H1 (cell line): ENCODE measurements around the gene TPRG1L. TPM values are rescaled to one million over a fixed set of nuclear protein-coding genes. Genes with fewer than 3 reads are reported as not detected.
"Not testable (repeated sequence)": the region's sequence is repeated elsewhere in the genome, so short reads cannot be mapped to it uniquely, and the experiment has no call there.

Experiments
- CTCF ChIA-PET: fragments of 300-600 bp; sonication (Branson Sonifier 250); formaldehyde crosslinking; loops from one replicate; lab custom pipeline; 2021; ENCODE audit not compliant: partially characterized antibody; lab: Charles Lee
- POLR2A ChIA-PET: fragments of 300-600 bp; sonication (Branson Sonifier 250); formaldehyde crosslinking; loops from one replicate; lab custom pipeline; 2021; ENCODE audit warnings: inconsistent platforms; ENCODE audit not compliant: partially characterized antibody; lab: Charles Lee
- DNase-seq, 2 experiments: peaks; one replicate each; pipeline versions ENCODE4 v3.0.0 to v3.0.0-alpha.2; 2010 to 2022; ENCODE audit warnings: low spot score in 2 of 2, low read depth in 1 of 2, mixed read lengths in 1 of 2
- FAIRE-seq: peaks from 2 replicates; lab custom pipeline; 2011; peaks lifted over from hg19 to GRCh38; lab: Jason Lieb, UNC
- H2AFZ ChIP-seq: 2 replicates; pipeline ENCODE4 v1.8.1; 2012; ENCODE audit warnings: low read length, inconsistent platforms
- H2AK5ac ChIP-seq: 2 replicates; pipeline ENCODE4 v1.6.1; 2013; ENCODE audit warnings: low read depth, low read length
- H2BK120ac ChIP-seq: replicated peaks from 2 replicates; pipeline ENCODE3; 2013; ENCODE audit warnings: low read depth, low read length, inconsistent platforms
- H2BK12ac ChIP-seq: 2 replicates; pipeline ENCODE4 v1.6.1; 2013; ENCODE audit warnings: low read depth, low read length
- H2BK15ac ChIP-seq: 2 replicates; pipeline ENCODE4 v1.6.1; 2013; ENCODE audit warnings: low read length
- H2BK20ac ChIP-seq: 2 replicates; pipeline ENCODE4 v1.6.1; 2013; ENCODE audit warnings: low read length
- H2BK5ac ChIP-seq: 2 replicates; pipeline ENCODE4 v1.6.1; 2013; ENCODE audit warnings: low read depth, low read length
- H3K14ac ChIP-seq: 2 replicates; pipeline ENCODE4 v1.6.1; 2013; ENCODE audit warnings: inconsistent platforms; ENCODE audit not compliant: insufficient read length
- H3K18ac ChIP-seq: 2 replicates; pipeline ENCODE4 v1.6.1; 2013; ENCODE audit warnings: low read length; ENCODE audit errors: extremely low read depth
- H3K23ac ChIP-seq: 2 replicates; pipeline ENCODE4 v1.6.1; 2013; ENCODE audit warnings: inconsistent platforms; ENCODE audit not compliant: insufficient read length
- H3K23me2 ChIP-seq: 2 replicates; pipeline ENCODE4 v1.6.1; 2013; ENCODE audit warnings: low read depth, low read length
- H3K27ac ChIP-seq: 2 replicates; pipeline ENCODE4 v1.6.1; 2011; ENCODE audit warnings: low read depth, low read length, inconsistent platforms
- H3K27me3 ChIP-seq, 4 experiments: replicated peaks in 1 of 4; 1 replicate in 1 of 4; 2 replicates in 3 of 4; pipeline versions ENCODE4 v1.6.1 to v1.8.1; 2011 to 2013; ENCODE audit warnings: low read length in 3 of 4, mild to moderate bottlenecking in 3 of 4, inconsistent platforms in 2 of 4, mixed read lengths in 2 of 4, moderate library complexity in 1 of 4; ENCODE audit not compliant: control insufficient read depth in 3 of 4, insufficient read depth in 3 of 4; ENCODE audit errors: extremely low read depth in 1 of 4
- H3K36me3 ChIP-seq, 4 experiments: 2 replicates each; pipeline versions ENCODE4 v1.6.1 to v1.8.1; 2011 to 2013; ENCODE audit warnings: mild to moderate bottlenecking in 4 of 4, low read length in 3 of 4, moderate library complexity in 2 of 4, control low read depth in 1 of 4, inconsistent platforms in 1 of 4; ENCODE audit not compliant: insufficient read depth in 4 of 4, control insufficient read depth in 2 of 4
- H3K4ac ChIP-seq: replicated peaks from 2 replicates; pipeline ENCODE3; 2013; ENCODE audit warnings: low read length, low read depth, mixed read lengths, inconsistent platforms; ENCODE audit not compliant: insufficient read length
- H3K4me1 ChIP-seq, 4 experiments: replicated peaks in 1 of 4; 1 replicate in 1 of 4; 2 replicates in 3 of 4; pipeline versions ENCODE4 v1.6.1 to v1.8.1; 2011 to 2013; ENCODE audit warnings: low read length in 3 of 4, inconsistent platforms in 2 of 4, mixed read lengths in 1 of 4; ENCODE audit not compliant: insufficient read depth in 4 of 4, control insufficient read depth in 3 of 4
- H3K4me2 ChIP-seq, 2 experiments: 2 replicates each; pipeline versions ENCODE4 v1.6.1 to v1.8.1; 2011 to 2013; ENCODE audit warnings: low read depth in 2 of 2, low read length in 2 of 2, control low read depth in 1 of 2, inconsistent platforms in 1 of 2, mild to moderate bottlenecking in 1 of 2; ENCODE audit not compliant: insufficient read depth in 1 of 2
- H3K4me3 ChIP-seq, 4 experiments: fragments of 200-600, 300-600 bp in 1 of 4; sonication (generic), shearing (Covaris generic), sonication (Bioruptor Twin) in 1 of 4; 2 replicates each; pipeline versions ENCODE4 v1.5.1 to v1.8.1; 2011 to 2016; ENCODE audit warnings: low read length in 4 of 4, low read depth in 3 of 4, control low read depth in 2 of 4, inconsistent platforms in 2 of 4, mild to moderate bottlenecking in 2 of 4, mixed read lengths in 1 of 4, moderate library complexity in 1 of 4; ENCODE audit not compliant: insufficient read depth in 2 of 4; ENCODE audit errors: extremely low read depth in 1 of 4
- H3K56ac ChIP-seq: replicated peaks from 2 replicates; pipeline ENCODE3; 2013; ENCODE audit warnings: low read depth, mild to moderate bottlenecking, mixed read lengths, low read length, inconsistent platforms; ENCODE audit not compliant: insufficient read length
- H3K79me1 ChIP-seq: 2 replicates; pipeline ENCODE4 v1.6.1; 2013; ENCODE audit warnings: low read depth, low read length, control low read depth
- H3K79me2 ChIP-seq, 2 experiments: 2 replicates each; pipeline versions ENCODE4 v1.6.1 to v1.8.1; 2012 to 2013; ENCODE audit warnings: low read length in 2 of 2, mild to moderate bottlenecking in 2 of 2, inconsistent platforms in 1 of 2; ENCODE audit not compliant: insufficient read depth in 2 of 2, control insufficient read depth in 1 of 2
- H3K9ac ChIP-seq, 4 experiments: replicated peaks in 1 of 4; 1 replicate in 1 of 4; 2 replicates in 3 of 4; pipeline versions ENCODE4 v1.6.1 to v1.8.1; 2011 to 2013; ENCODE audit warnings: low read depth in 3 of 4, low read length in 3 of 4, control low read depth in 2 of 4, mild to moderate bottlenecking in 2 of 4, moderate library complexity in 2 of 4, inconsistent platforms in 1 of 4; ENCODE audit errors: extremely low read depth in 1 of 4
- H3K9me3 ChIP-seq, 2 experiments: 2 replicates each; pipeline versions ENCODE4 v1.6.1 to v1.8.1; 2012 to 2013; ENCODE audit warnings: mild to moderate bottlenecking in 2 of 2, moderate library complexity in 2 of 2, control low read depth in 1 of 2, inconsistent platforms in 1 of 2, low read depth in 1 of 2, low read length in 1 of 2, mixed read lengths in 1 of 2; ENCODE audit not compliant: insufficient read depth in 2 of 2
- H4K20me1 ChIP-seq, 2 experiments: replicated peaks in 1 of 2; 2 replicates each; pipeline versions ENCODE3 to v1.8.1; 2011 to 2013; ENCODE audit warnings: inconsistent platforms in 2 of 2, low read length in 2 of 2, mild to moderate bottlenecking in 1 of 2; ENCODE audit not compliant: insufficient read depth in 2 of 2, control insufficient read depth in 1 of 2
- H4K5ac ChIP-seq: 2 replicates; pipeline ENCODE4 v1.6.1; 2013; ENCODE audit warnings: low read length, low read depth, mixed read lengths, inconsistent platforms; ENCODE audit not compliant: insufficient read length
- H4K8ac ChIP-seq: 2 replicates; pipeline ENCODE4 v1.8.0; 2013; ENCODE audit warnings: mild to moderate bottlenecking, moderate library complexity, low read length, inconsistent platforms; ENCODE audit not compliant: insufficient read depth; ENCODE audit errors: extremely low read depth
- H4K91ac ChIP-seq: replicated peaks from 2 replicates; pipeline ENCODE3; 2013; ENCODE audit warnings: low read length, mixed read lengths, inconsistent platforms; ENCODE audit not compliant: insufficient read length
- WGBS, 2 experiments: shearing (Covaris generic) in 1 of 2; methylation state at CpG; one replicate each; pipeline versions ENCODE4 v1.1.6 to v1.1.7; 2013 to 2015; ENCODE audit warnings: low lambda C conversion rate in 2 of 2, mixed read lengths in 2 of 2, inconsistent platforms in 1 of 2, low coverage in 1 of 2, missing lambda C conversion rate in 1 of 2; ENCODE audit not compliant: insufficient replicate concordance in 2 of 2, insufficient coverage in 1 of 2, insufficient read length in 1 of 2; ENCODE audit errors: extremely low coverage in 1 of 2, missing lambda C conversion rate in 1 of 2; 5-methylcytosine and 5-hydroxymethylcytosine counted together
- polyA plus RNA-seq, 7 experiments: library from polyadenylated mRNA; depleted of rRNA in 3 of 7; stranded (reverse) in 5 of 7; unstranded in 2 of 7; fragments of >200 nt in 5 of 7; fragments of 200-250 nt in 2 of 7; gene quantifications; 1 replicate in 5 of 7; 2 replicates in 1 of 7; 4 replicates in 1 of 7; pipeline versions ENCODE4 v1.2.1 to v1.2.3, GENCODE V29; 2011 to 2013; ENCODE audit warnings: missing spikeins in 2 of 7, mixed read lengths in 2 of 7
- total RNA-seq: library from RNA; stranded (reverse); fragmentation: NEBNext Ultra II Directional; extraction: Animal tissue kit (Norgen Biotek cat#: 25700); gene quantifications from 2 replicates; pipeline ENCODE4 v1.2.1, GENCODE V29; 2021

TPRG1L gene
- total and polyA plus RNA-seq, 2 of the 8 experiments (the other 6 are each of a cell fraction or from before 2014, with no cell fraction given): 21.7 to 22.3 TPM

GRCh38 chr1:3585353-3585868 lies 39.4 kb upstream of the TPRG1L start:
- H3K4me1 ChIP-seq, H3K27me3 ChIP-seq, H4K5ac ChIP-seq, H3K79me1 ChIP-seq, H3K56ac ChIP-seq, H3K4ac ChIP-seq, H3K14ac ChIP-seq, DNase-seq, H4K91ac ChIP-seq, H2BK120ac ChIP-seq, H4K20me1 ChIP-seq, H3K27ac ChIP-seq, H3K36me3 ChIP-seq, H3K18ac ChIP-seq, H2BK15ac ChIP-seq, H4K8ac ChIP-seq, H2BK5ac ChIP-seq, H3K23me2 ChIP-seq, H2AFZ ChIP-seq, H3K4me3 ChIP-seq, POLR2A ChIA-PET, H3K4me2 ChIP-seq, H3K23ac ChIP-seq, H3K9ac ChIP-seq, H3K79me2 ChIP-seq: not testable (repeated sequence)
- Histone ChIP-seq H2BK12ac (0 out of 2 replicates have a peak overlapping the region, but pooled peaks have one; percentile 27), H3K9me3 (peaks cover 11 to 12% of the 10 kb centered on the region in 2 experiments; a peak in 2 of 4 replicates), H2AK5ac (0 out of 2 replicates have a peak overlapping the region, but pooled peaks have one; percentile 82), H2BK20ac (0 out of 2 replicates have a peak overlapping the region, but pooled peaks have one; percentile 18)
- FAIRE-seq: peak; percentile 66
- WGBS, 2 experiments: 66% methylated on average over 6 of the region's 6 CpGs; no CpG with 5 or more reads in 1 of the 2 experiments
- CTCF ChIA-PET: interaction anchor here (1.7 kb wide), 2 partner anchors 36 to 133 kb away, joined by 5 to 7 read pairs; no protein-coding TSS in a partner anchor
